Measurements from ENCODE around the gene RUBCN.
"Not testable (repeated sequence)": the region's sequence is repeated elsewhere in the genome, so short reads cannot be mapped to it uniquely, and the experiment has no call there.

GRCh38 chr3:197664414-197665141, 72.1 kb downstream of the RUBCN start:
- TF ChIP-seq CTCF (IDR thresholded peaks at IDR 0.05); FOXM1 (IDR thresholded peaks at IDR 0.05; ENCODE audit: low read depth); IRF3 (IDR thresholded peaks at IDR 0.05; ENCODE audit: low read depth, low read length); POLR2AphosphoS5 (IDR thresholded peaks at IDR 0.05; ENCODE audit: low read depth, low read length); EP300 (IDR thresholded peaks at IDR 0.05; ENCODE audit: borderline replicate concordance in 1 of 2, low read depth in 1 of 2, low read length in 1 of 2); GATA2 (CRISPR knock-in tag; IDR thresholded peaks at IDR 0.05); TAF1 (IDR thresholded peaks at IDR 0.05; ENCODE audit: borderline replicate concordance, low read depth, low read length); EZH2phosphoT487 (IDR thresholded peaks at IDR 0.05; ENCODE audit: borderline replicate concordance, low read depth): not testable (repeated sequence)

Data from SK-N-SH (cell line).